CD14-positive monocyte (primary cell): Measurements from ENCODE around the gene TOMM20. TPM values are rescaled to one million over a fixed set of nuclear protein-coding genes. Genes with fewer than 3 reads are reported as not detected.
A peak's percentile ranks its signal among the peaks of the same experiment; 100 is the strongest.

Source experiments
- DNase-seq, 3 donors: peaks; one replicate each; pipeline ENCODE4 v3.0.0-alpha.2; 2011 to 2022
- H2AFZ ChIP-seq: 2 replicates; pipeline ENCODE4 v1.6.0; 2012; ENCODE audit warnings: mild to moderate bottlenecking, low read depth, low read length, inconsistent platforms; ENCODE audit not compliant: insufficient read depth, poor library complexity, severe bottlenecking
- H3K27ac ChIP-seq, 2 donors: 1 replicate in 1 of 2; 2 replicates in 1 of 2; pipeline ENCODE4 v1.5.1; 2012 to 2013; ENCODE audit warnings: low read length in 2 of 2, control low read depth in 1 of 2, inconsistent platforms in 1 of 2, low read depth in 1 of 2, mild to moderate bottlenecking in 1 of 2
- H3K27me3 ChIP-seq, 2 donors: one replicate each; pipeline versions ENCODE4 v1.6.0 to v1.6.1; 2011 to 2013; ENCODE audit warnings: low read length in 2 of 2; ENCODE audit not compliant: control insufficient read depth in 2 of 2, insufficient read depth in 2 of 2
- H3K36me3 ChIP-seq, 2 donors: replicated peaks in 1 of 2; 1 replicate in 1 of 2; 2 replicates in 1 of 2; pipeline versions ENCODE4 v1.5.1 to v1.6.1; 2012 to 2013; ENCODE audit warnings: low read length in 2 of 2, control low read depth in 1 of 2, inconsistent platforms in 1 of 2, mild to moderate bottlenecking in 1 of 2; ENCODE audit not compliant: insufficient read depth in 2 of 2, control insufficient read depth in 1 of 2
- H3K4me1 ChIP-seq, 2 donors: 1 replicate in 1 of 2; 2 replicates in 1 of 2; pipeline versions ENCODE4 v1.5.1 to v1.6.1; 2012 to 2013; ENCODE audit warnings: low read length in 2 of 2, control low read depth in 1 of 2, inconsistent platforms in 1 of 2, mild to moderate bottlenecking in 1 of 2, moderate library complexity in 1 of 2; ENCODE audit not compliant: insufficient read depth in 2 of 2, control insufficient read depth in 1 of 2
- H3K4me2 ChIP-seq: replicated peaks from 2 replicates; pipeline ENCODE3; 2012; ENCODE audit warnings: low read length, moderate library complexity, mild to moderate bottlenecking; ENCODE audit not compliant: poor library complexity, severe bottlenecking; ENCODE audit errors: extremely low read depth
- H3K4me3 ChIP-seq, 3 experiments: fragments of 200-600 bp in 1 of 3; sonication (generic) in 1 of 3; replicated peaks in 1 of 3; 1 replicate in 2 of 3; 2 replicates in 1 of 3; pipeline ENCODE4 v1.5.1; 2011 to 2013; ENCODE audit warnings: low read length in 3 of 3, mild to moderate bottlenecking in 3 of 3, control low read depth in 2 of 3, low read depth in 2 of 3, inconsistent platforms in 1 of 3, moderate library complexity in 1 of 3
- H3K79me2 ChIP-seq: 2 replicates; pipeline ENCODE4 v1.6.0; 2012; ENCODE audit warnings: mild to moderate bottlenecking, control low read depth, inconsistent platforms, low read length, moderate library complexity; ENCODE audit not compliant: insufficient read depth
- H3K9ac ChIP-seq: 2 replicates; pipeline ENCODE4 v1.6.0; 2017; ENCODE audit warnings: low read length, mild to moderate bottlenecking; ENCODE audit not compliant: insufficient read depth, poor library complexity, severe bottlenecking
- H3K9me3 ChIP-seq, 2 donors: replicated peaks in 1 of 2; 1 replicate in 1 of 2; 2 replicates in 1 of 2; pipeline versions ENCODE4 v1.5.1 to v1.6.1; 2012 to 2013; ENCODE audit warnings: low read length in 2 of 2, control low read depth in 1 of 2; ENCODE audit not compliant: control insufficient read depth in 1 of 2, insufficient read depth in 1 of 2
- H4K20me1 ChIP-seq: 2 replicates; pipeline ENCODE4 v1.6.0; 2012; ENCODE audit warnings: mild to moderate bottlenecking, low read length, control low read depth, moderate library complexity; ENCODE audit not compliant: insufficient read depth
- H3K27ac Mint-ChIP-seq, 7 donors: one replicate each; pipeline ENCODE4 v1.8.0; 2020; ENCODE audit warnings: mild to moderate bottlenecking in 7 of 7, mixed read lengths in 7 of 7, moderate library complexity in 6 of 7, inconsistent platforms in 2 of 7
- H3K27me3 Mint-ChIP-seq, 3 donors: one replicate each; pipeline ENCODE4 v1.8.0; 2021 to 2022; ENCODE audit warnings: low read depth in 3 of 3, mild to moderate bottlenecking in 3 of 3, mixed read lengths in 3 of 3, moderate library complexity in 3 of 3, inconsistent platforms in 1 of 3
- H3K36me3 Mint-ChIP-seq, 2 donors: one replicate each; pipeline ENCODE4 v1.8.0; 2020; ENCODE audit warnings: mixed read lengths in 2 of 2, inconsistent platforms in 1 of 2, mild to moderate bottlenecking in 1 of 2
- H3K4me1 Mint-ChIP-seq: one replicate; pipeline ENCODE4 v1.8.0; 2020; ENCODE audit warnings: mild to moderate bottlenecking, mixed read lengths
- H3K4me3 Mint-ChIP-seq, 2 donors: one replicate each; pipeline ENCODE4 v1.8.0; 2020; ENCODE audit warnings: mild to moderate bottlenecking in 2 of 2, mixed read lengths in 2 of 2, moderate library complexity in 1 of 2
- H3K9me3 Mint-ChIP-seq, 7 donors: one replicate each; pipeline ENCODE4 v1.8.0; 2020 to 2022; ENCODE audit warnings: mixed read lengths in 7 of 7, mild to moderate bottlenecking in 6 of 7, moderate library complexity in 6 of 7, inconsistent platforms in 2 of 7
- WGBS: methylation state at CpG from one replicate; pipeline ENCODE4 v1.1.5; 2013; ENCODE audit warnings: missing lambda C conversion rate; ENCODE audit not compliant: insufficient coverage; 5-methylcytosine and 5-hydroxymethylcytosine counted together
- intact Hi-C, 2 donors: fragments of 100-400 bp; cut with micrococcal nuclease; formaldehyde crosslinking; loops; one replicate each; pipeline versions ENCODE4 v1.15.0 to v1.15.1; 2023
- polyA plus RNA-seq, 3 donors: library from polyadenylated mRNA; depleted of rRNA in 1 of 3; unstranded in 2 of 3; stranded (reverse) in 1 of 3; fragments of 300-500 nt in 2 of 3; fragments of >200 nt in 1 of 3; fragmentation: Illumina TruSeq in 2 of 3; gene quantifications; 1 replicate in 2 of 3; 2 replicates in 1 of 3; pipeline ENCODE4 v1.2.3, GENCODE V29; 2012 to 2021
- TF ChIP-seq, protein P1 (sequence below): fragments of 200-600 bp; IDR thresholded peaks from one replicate; pipeline ENCODE4 v1.8.0; 2022; ENCODE audit warnings: antibody characterized with exemption, mild to moderate bottlenecking

The TOMM20 gene
- polyA plus RNA-seq, 3 donors: 26.5 to 34.8 (median 31.5) TPM

DNA sequence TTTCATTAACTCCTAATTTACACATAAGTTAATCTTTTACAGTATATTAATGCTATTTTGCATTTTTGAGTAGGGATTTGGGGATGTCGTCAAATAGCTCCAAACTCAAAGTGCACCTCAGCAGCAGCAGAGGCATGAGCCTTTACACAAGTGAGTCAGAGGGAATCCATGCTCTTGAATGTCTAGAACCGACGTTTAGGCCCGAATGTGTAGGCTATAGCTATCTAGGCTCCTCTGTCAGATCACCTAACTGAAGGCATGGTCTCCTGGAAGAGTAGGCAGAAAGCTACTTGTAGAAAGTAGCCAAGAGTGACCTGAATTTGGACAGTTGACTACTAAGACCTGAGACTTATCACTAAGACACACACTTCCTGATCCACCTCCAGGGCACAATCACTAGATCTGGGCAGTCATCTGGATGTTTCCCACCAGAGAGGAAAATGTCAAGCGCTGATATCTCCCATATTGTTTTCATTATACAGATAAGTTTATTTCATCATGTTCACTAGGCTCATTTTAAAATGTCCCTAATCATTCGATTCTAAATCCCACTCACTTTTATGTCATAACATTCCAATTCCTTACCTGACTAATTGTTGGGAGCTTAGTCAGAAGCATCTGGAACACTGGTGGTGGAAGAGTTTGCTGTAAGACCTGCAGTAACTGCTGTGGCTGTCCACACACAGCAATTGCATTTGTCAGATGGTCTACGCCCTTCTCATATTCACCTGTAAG, 15.3 kb downstream of the TOMM20 start:
- peaks cover 24% of the 10 kb centered on the region for H3K79me2 ChIP-seq
- H3K9me3 Mint-ChIP-seq: no peaks in the 10 kb centered on the region
- no peaks in the 10 kb centered on the region for H3K4me1 ChIP-seq
- H3K4me2 ChIP-seq: no peak overlapping the region
- intact Hi-C loops: no loop called here
- peak overlapping the region in 1 of 7 donors; percentile 55 for H3K27ac Mint-ChIP-seq
- 93% methylated on average over 3 of the region's 7 CpGs for WGBS
- peaks cover 45% of the 10 kb centered on the region for H4K20me1 ChIP-seq
- DNase-seq: no peak
- TF ChIP-seq, protein P1, sequence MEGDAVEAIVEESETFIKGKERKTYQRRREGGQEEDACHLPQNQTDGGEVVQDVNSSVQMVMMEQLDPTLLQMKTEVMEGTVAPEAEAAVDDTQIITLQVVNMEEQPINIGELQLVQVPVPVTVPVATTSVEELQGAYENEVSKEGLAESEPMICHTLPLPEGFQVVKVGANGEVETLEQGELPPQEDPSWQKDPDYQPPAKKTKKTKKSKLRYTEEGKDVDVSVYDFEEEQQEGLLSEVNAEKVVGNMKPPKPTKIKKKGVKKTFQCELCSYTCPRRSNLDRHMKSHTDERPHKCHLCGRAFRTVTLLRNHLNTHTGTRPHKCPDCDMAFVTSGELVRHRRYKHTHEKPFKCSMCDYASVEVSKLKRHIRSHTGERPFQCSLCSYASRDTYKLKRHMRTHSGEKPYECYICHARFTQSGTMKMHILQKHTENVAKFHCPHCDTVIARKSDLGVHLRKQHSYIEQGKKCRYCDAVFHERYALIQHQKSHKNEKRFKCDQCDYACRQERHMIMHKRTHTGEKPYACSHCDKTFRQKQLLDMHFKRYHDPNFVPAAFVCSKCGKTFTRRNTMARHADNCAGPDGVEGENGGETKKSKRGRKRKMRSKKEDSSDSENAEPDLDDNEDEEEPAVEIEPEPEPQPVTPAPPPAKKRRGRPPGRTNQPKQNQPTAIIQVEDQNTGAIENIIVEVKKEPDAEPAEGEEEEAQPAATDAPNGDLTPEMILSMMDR: no peak
- peaks cover 79 to 96% of the 10 kb centered on the region in 2 donors for H3K36me3 Mint-ChIP-seq
- H3K4me1 Mint-ChIP-seq: no peaks in the 10 kb centered on the region
- H2AFZ ChIP-seq: no peak overlapping the region
- H3K4me3 Mint-ChIP-seq: no peak overlapping the region
- no peak overlapping the region for H3K27ac ChIP-seq
- no peaks in the 10 kb centered on the region for H3K27me3 ChIP-seq
- peaks cover 73 to 97% of the 10 kb centered on the region in 2 donors for H3K36me3 ChIP-seq
- H3K27me3 Mint-ChIP-seq: no peaks in the 10 kb centered on the region
- H3K9me3 ChIP-seq: no peaks in the 10 kb centered on the region
- H3K9ac ChIP-seq: no peak overlapping the region
- no peak overlapping the region for H3K4me3 ChIP-seq

DNA sequence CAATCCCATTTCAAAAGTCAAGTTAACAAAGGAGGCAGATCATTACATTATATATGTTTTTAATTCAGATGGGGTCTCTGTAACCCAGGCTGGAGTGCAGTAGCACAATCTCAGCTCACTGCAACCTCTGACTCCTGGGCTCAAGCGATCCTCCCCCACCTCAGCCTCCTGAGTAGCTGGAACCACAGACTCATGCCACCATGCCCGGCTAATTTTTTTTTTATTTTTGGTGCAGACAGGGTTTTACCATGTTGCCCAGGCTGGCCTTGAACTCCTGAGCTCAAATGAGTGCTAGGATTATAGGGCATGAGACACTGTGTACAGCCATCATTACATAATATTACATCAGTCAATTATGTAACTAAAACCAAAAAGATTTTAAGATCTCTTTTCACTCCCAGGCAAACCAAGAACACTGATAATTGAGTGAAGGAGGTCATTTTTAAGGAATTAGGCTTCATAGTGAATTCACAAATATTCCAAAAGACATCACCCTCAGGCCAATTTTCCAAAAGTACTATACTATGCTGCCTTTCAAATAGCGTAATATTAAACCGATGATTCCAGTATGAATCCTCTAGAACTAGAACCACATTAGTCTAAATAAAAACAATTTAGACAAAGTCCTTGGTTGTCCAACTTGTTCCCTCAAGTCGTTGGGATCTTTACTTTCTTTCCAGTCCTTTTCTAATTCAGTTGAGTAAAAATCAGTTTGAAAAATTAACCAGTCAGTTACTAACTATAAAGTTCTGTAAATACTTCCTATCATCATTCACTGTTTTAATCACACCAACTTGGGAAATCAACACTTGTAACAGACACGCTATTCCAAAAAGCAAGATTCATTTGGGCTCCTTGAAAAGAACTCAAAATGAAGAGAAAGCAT, 16.1 kb downstream of the TOMM20 start:
- Histone ChIP-seq H2AFZ (no peak overlapping the region), H3K9ac (no peak overlapping the region), H4K20me1 (peaks cover 38% of the 10 kb centered on the region), H3K27me3 (no peaks in the 10 kb centered on the region), H3K4me1 (no peaks in the 10 kb centered on the region), H3K4me3 (no peak overlapping the region), H3K9me3 (no peaks in the 10 kb centered on the region), H3K36me3 (peaks cover 70 to 97% of the 10 kb centered on the region in 2 donors), H3K27ac (no peak overlapping the region), H3K79me2 (peaks cover 16% of the 10 kb centered on the region), H3K4me2 (no peak overlapping the region)
- no peak overlapping the region for H3K27ac Mint-ChIP-seq
- H3K4me1 Mint-ChIP-seq: no peaks in the 10 kb centered on the region
- H3K27me3 Mint-ChIP-seq: no peaks in the 10 kb centered on the region
- TF ChIP-seq, protein P1: no peak
- H3K4me3 Mint-ChIP-seq: no peak overlapping the region
- no peaks in the 10 kb centered on the region for H3K9me3 Mint-ChIP-seq
- peaks cover 74 to 92% of the 10 kb centered on the region in 2 donors for H3K36me3 Mint-ChIP-seq
- intact Hi-C loops: no loop called here
- DNase-seq: no peak
- 100% methylated on average over 2 of the region's 6 CpGs for WGBS
